ENCODE data around the gene VMA21. TPM values are rescaled to one million over a fixed set of nuclear protein-coding genes. Genes with fewer than 3 reads are reported as not detected.
A peak's percentile ranks its signal among the peaks of the same experiment; 100 is the strongest.

Gene VMA21
- total and polyA plus RNA-seq, 10 of the 15 experiments (the other 5 are each of a cell fraction or from before 2014, with no cell fraction given) = 12.9 to 53.6 (median 41.5) TPM

DNA sequence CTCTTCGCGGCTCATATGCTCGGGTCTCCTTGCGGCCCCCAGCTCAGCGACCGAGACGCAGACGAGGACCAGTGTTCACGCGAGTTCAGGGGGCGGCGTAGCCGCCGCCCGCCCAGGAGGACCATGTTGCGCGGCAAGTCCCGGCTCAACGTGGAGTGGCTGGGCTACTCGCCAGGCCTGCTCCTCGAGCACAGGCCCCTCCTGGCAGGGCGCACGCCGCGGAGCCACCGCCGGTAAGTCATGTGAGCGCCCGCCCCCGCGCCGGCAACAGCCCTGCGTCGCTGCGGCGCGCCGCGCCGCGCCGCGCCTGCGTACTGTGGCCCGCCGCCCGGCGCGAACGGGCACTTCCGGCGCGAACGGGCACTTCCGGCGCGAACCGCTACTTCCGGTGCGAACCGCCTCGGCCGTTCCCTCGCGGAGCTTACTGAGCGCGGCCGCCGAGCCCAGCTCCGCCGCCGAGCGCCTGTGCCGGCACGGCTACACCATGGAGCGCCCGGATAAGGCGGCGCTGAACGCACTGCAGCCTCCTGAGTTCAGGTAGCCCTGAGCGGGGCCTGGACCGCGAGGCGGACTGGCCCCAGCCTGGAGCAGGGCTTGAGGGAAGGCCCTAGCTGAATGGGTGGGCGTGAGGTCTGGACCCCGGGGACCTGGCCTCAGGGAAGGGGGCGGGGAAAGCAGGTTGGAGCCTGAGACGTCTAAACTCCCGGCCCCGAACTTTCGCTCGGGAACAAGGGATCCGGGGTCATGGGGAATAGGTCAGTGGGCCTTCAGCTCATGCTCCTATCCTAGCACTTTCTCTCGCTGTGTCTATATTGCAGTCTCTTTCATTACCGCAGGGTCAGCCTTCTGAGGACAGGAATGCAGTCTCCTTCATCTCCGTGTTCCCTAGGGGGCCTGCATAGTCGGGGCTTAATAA is at the start of gene VMA21 (continued):
- TF ChIP-seq ZNF207 (IDR thresholded peaks at IDR 0.05; ENCODE audit: borderline replicate concordance) (0 out of 2 replicates have a peak, but pooled peaks have one; percentile 61), NFYB (IDR thresholded peaks at IDR 0.05; ENCODE audit: insufficient read depth, low read depth, low read length) (no peak), NFXL1 (IDR thresholded peaks at IDR 0.05; ENCODE audit: borderline replicate concordance) (no peak), PML (IDR thresholded peaks at IDR 0.05; ENCODE audit: low read length) (peak; percentile 49; the same call in 1 of the 2 replicates), CEBPB (IDR thresholded peaks at IDR 0.05; ENCODE audit: borderline replicate concordance in 1 of 2, low read depth in 2 of 2, low read length in 2 of 2) (no peak), MTA2 (IDR thresholded peaks at IDR 0.05; ENCODE audit: low read depth) (no peak), POLR2A (IDR thresholded peaks at IDR 0.05; ENCODE audit: low read depth, low read length) (peak; percentile 93), RBBP5 (conservative IDR thresholded peaks at IDR 0.05) (no peak), ETV6 (conservative IDR thresholded peaks at IDR 0.05 in 1 of 2, IDR thresholded peaks at IDR 0.05 in 1 of 2; ENCODE audit: borderline replicate concordance in 1 of 2, low read depth in 1 of 2) (no peak), SP1 (IDR thresholded peaks at IDR 0.05; ENCODE audit: low read depth, low read length) (no peak), ZNF622 (IDR thresholded peaks at IDR 0.05) (no peak), MYB (IDR thresholded peaks at IDR 0.05; ENCODE audit: borderline replicate concordance, low read depth, low read length) (no peak), ASH2L (IDR thresholded peaks at IDR 0.05; ENCODE audit: borderline replicate concordance, low read depth) (no peak), KDM1A (IDR thresholded peaks at IDR 0.05; ENCODE audit: borderline replicate concordance) (no peak)
- TF ChIP-seq, protein P1, sequence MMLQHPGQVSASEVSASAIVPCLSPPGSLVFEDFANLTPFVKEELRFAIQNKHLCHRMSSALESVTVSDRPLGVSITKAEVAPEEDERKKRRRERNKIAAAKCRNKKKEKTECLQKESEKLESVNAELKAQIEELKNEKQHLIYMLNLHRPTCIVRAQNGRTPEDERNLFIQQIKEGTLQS (IDR thresholded peaks at IDR 0.05; ENCODE audit: borderline replicate concordance, extremely low read depth, low read depth, low read length) = peak; percentile 20; the same call in 1 of the 2 replicates
- TF ChIP-seq, protein P2, sequence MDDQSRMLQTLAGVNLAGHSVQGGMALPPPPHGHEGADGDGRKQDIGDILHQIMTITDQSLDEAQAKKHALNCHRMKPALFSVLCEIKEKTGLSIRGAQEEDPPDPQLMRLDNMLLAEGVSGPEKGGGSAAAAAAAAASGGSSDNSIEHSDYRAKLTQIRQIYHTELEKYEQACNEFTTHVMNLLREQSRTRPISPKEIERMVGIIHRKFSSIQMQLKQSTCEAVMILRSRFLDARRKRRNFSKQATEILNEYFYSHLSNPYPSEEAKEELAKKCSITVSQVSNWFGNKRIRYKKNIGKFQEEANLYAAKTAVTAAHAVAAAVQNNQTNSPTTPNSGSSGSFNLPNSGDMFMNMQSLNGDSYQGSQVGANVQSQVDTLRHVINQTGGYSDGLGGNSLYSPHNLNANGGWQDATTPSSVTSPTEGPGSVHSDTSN (IDR thresholded peaks at IDR 0.05; ENCODE audit: insufficient replicate concordance, low read depth, low read length) = no peak
- TF ChIP-seq, protein P3, sequence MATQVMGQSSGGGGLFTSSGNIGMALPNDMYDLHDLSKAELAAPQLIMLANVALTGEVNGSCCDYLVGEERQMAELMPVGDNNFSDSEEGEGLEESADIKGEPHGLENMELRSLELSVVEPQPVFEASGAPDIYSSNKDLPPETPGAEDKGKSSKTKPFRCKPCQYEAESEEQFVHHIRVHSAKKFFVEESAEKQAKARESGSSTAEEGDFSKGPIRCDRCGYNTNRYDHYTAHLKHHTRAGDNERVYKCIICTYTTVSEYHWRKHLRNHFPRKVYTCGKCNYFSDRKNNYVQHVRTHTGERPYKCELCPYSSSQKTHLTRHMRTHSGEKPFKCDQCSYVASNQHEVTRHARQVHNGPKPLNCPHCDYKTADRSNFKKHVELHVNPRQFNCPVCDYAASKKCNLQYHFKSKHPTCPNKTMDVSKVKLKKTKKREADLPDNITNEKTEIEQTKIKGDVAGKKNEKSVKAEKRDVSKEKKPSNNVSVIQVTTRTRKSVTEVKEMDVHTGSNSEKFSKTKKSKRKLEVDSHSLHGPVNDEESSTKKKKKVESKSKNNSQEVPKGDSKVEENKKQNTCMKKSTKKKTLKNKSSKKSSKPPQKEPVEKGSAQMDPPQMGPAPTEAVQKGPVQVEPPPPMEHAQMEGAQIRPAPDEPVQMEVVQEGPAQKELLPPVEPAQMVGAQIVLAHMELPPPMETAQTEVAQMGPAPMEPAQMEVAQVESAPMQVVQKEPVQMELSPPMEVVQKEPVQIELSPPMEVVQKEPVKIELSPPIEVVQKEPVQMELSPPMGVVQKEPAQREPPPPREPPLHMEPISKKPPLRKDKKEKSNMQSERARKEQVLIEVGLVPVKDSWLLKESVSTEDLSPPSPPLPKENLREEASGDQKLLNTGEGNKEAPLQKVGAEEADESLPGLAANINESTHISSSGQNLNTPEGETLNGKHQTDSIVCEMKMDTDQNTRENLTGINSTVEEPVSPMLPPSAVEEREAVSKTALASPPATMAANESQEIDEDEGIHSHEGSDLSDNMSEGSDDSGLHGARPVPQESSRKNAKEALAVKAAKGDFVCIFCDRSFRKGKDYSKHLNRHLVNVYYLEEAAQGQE (IDR thresholded peaks at IDR 0.05; ENCODE audit: low read depth, low read length) = no peak
- TF ChIP-seq, protein P4, sequence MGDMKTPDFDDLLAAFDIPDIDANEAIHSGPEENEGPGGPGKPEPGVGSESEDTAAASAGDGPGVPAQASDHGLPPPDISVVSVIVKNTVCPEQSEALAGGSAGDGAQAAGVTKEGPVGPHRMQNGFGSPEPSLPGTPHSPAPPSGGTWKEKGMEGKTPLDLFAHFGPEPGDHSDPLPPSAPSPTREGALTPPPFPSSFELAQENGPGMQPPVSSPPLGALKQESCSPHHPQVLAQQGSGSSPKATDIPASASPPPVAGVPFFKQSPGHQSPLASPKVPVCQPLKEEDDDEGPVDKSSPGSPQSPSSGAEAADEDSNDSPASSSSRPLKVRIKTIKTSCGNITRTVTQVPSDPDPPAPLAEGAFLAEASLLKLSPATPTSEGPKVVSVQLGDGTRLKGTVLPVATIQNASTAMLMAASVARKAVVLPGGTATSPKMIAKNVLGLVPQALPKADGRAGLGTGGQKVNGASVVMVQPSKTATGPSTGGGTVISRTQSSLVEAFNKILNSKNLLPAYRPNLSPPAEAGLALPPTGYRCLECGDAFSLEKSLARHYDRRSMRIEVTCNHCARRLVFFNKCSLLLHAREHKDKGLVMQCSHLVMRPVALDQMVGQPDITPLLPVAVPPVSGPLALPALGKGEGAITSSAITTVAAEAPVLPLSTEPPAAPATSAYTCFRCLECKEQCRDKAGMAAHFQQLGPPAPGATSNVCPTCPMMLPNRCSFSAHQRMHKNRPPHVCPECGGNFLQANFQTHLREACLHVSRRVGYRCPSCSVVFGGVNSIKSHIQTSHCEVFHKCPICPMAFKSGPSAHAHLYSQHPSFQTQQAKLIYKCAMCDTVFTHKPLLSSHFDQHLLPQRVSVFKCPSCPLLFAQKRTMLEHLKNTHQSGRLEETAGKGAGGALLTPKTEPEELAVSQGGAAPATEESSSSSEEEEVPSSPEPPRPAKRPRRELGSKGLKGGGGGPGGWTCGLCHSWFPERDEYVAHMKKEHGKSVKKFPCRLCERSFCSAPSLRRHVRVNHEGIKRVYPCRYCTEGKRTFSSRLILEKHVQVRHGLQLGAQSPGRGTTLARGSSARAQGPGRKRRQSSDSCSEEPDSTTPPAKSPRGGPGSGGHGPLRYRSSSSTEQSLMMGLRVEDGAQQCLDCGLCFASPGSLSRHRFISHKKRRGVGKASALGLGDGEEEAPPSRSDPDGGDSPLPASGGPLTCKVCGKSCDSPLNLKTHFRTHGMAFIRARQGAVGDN (IDR thresholded peaks at IDR 0.05) = peak; percentile 91
- TF ChIP-seq, protein P5, sequence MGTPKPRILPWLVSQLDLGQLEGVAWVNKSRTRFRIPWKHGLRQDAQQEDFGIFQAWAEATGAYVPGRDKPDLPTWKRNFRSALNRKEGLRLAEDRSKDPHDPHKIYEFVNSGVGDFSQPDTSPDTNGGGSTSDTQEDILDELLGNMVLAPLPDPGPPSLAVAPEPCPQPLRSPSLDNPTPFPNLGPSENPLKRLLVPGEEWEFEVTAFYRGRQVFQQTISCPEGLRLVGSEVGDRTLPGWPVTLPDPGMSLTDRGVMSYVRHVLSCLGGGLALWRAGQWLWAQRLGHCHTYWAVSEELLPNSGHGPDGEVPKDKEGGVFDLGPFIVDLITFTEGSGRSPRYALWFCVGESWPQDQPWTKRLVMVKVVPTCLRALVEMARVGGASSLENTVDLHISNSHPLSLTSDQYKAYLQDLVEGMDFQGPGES (IDR thresholded peaks at IDR 0.05) = no peak

Measured in GM12878 (cell line).